ENCODE results near the gene NAALADL2. TPM values are rescaled to one million over a fixed set of nuclear protein-coding genes. Genes with fewer than 3 reads are reported as not detected.
"Not testable (repeated sequence)": the region's sequence is repeated elsewhere in the genome, so short reads cannot be mapped to it uniquely, and the experiment has no call there.

The NAALADL2 gene
- polyA plus RNA-seq, 4 donors, result 17.1 to 20.7 (median 18.0) TPM

DNA sequence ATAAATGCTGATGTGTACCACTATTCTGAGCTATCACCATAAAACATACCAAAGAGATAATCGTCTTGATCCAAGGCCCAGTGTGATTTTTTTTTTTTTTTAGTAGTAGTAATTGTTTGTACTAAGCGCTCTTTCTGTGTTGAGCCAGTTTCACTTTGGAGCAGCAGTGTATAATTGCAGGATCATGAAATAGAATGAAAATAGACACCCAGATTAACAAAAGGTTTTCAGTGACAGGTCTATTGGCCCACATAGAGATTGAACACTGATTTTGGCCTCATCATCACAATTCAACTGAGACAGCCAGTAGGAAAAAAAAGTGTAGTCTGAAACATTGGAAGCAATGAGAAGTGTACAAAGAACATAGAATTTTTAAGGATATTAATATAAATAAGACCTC, 749.8 kb downstream of the NAALADL2 start:
- DNase-seq (ENCODE audit: low read depth in 4 of 4, low spot score in 2 of 4), result no peak

DNA sequence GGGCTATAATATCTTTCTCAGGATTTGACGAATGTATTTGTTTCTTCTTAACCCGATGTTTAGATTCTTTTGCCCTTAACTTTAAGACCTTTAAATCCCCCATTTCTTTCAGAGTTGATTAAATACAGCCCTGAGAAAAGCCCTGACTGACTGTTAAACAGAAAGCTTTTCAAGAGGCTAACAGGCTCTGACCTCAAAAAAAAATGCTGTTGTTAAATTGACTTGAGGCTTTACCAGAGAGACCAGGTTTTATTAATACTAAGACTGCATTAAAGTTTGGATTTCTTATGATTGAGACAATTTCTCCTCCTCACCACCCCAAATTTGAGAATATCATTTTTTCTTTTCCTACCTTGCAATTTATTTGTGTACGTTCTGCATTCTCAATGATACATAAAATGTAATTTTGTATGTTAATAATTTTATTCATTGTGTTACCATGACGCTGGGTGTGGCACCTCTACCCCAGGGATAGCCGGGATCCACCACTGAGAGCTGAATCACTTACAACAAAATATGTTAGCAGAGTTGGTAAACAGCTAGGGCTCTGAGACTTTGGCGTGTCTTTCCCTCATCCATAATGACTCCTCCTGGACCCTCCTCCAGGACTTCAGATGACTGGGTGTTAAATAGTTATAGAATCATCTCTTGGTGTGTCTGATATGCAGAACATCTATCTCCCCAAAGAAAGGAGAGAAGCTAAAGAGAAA, 753.5 kb downstream of the NAALADL2 start:
- no peak for DNase-seq (ENCODE audit: low read depth in 4 of 4, low spot score in 2 of 4)

DNA sequence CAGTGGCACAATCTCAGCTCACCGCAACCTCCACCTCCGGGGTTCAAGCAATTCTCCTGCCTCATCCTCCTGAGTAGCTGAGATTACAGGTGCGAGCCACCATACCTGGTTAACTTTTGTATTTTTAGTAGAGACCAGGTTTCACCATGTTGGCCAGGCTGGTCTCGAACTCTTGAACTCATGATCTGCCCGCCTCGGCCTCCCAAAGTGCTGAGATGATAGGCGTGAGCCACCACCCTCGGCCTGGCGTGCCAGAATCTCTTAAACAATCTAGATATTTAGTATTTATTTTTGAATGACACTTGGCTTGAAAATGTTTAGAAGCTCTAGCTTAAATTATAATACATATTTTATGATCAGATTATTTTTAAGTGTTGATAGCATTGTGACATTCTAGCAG, 755.0 kb downstream of the NAALADL2 start:
- not testable (repeated sequence) for DNase-seq (ENCODE audit: low read depth in 4 of 4, low spot score in 2 of 4)

DNA sequence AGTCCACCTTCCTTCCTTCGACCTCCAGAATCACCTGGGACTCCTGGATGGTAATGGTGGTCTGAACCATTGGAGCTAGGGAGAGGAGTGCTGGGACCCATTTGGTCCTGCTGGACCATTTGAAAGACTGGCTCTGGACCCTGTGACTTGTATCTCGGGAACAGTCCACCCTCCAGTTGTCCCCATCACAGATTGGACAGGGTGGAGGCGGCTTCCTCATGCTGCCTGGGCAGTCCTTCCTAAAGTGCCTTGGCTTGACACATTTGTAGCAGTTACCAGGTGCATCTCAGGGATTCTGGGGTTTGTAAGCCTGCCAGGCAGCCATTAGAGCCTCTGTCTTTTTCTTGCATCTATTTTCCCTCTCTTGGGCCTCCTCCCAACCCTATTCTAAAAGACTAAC, 758.1 kb downstream of the NAALADL2 start:
- no peak for DNase-seq (ENCODE audit: low read depth in 4 of 4, low spot score in 2 of 4)

DNA sequence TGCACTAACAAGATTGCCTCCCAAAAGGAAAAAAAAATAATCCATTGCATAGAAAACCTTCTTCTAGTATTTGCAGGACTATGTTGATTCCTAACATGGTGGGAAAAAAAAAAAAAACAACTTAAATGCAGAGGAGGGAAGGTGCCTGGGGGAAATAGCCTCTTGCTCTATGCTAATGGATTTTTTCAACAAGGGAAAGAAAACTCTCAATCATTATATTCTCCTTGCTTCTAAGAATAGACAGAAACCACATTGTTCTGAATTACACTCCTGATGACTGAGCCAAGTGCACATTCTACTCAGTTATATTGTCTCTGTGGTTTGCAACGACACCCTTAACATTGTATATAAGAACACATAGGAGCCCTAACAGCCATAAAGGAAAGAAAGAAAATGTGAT, 760.2 kb downstream of the NAALADL2 start:
- no peak for DNase-seq (ENCODE audit: low read depth in 4 of 4, low spot score in 2 of 4)

DNA sequence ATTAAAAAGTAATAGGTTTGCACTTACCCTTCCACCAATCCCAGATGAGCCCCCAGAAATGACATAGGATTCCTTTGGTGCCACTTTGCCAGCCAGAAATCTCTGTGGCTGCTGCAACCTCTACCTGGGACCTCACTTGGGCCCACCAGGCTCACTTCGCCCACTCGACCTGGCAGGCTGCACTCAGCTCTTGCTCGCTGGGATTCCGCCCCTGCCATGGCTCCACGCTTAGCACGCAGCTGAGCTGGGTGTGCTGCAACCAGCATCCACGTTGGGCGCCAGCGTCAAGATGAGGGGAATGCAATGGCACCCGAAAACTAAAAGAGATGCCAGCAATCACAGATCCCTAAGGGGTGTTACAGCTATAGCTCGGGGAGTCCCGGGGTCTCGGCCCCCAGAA, 761.0 kb downstream of the NAALADL2 start:
- no peak for DNase-seq (ENCODE audit: low read depth in 4 of 4, low spot score in 2 of 4)

DNA sequence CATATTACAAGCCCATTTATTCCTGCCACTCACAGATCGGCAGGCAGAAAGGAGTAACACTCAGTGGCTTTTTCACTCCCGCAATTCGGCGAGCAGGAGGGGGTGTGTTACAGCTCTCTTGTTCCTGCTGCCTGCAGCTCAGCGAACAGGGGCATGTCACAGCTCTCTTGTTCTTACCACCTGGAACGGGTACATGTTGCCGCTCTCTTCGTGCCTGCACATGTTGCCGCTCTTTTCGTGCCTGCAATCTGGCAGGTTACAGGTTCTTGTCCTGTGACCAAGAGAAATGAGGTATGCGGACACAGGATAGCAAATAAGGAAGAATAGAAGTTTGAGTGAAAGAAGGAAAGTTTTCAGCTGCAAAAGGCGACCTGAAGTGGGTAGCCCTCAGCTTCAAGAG, 761.4 kb downstream of the NAALADL2 start:
- no peak for DNase-seq (ENCODE audit: low read depth in 4 of 4, low spot score in 2 of 4)

DNA sequence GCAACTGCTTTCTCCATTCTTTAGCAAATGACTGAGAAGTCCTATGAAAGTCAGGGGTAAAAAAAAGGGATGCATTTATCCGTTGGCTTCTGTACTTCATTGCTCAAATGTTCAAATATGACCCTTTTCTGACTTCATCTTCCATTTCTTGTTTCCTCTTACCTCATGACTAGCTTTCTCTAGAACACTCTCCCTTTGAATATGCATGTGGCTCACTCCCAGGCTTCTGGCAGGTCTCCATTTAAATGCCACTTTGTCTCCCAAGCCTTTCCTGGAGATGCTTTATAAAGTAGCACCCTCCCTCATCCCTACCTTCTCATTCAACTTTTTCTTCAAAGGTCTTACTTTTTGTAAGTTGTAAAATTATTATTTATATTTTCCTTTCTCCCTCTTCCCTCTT, 781.8 kb downstream of the NAALADL2 start:
- DNase-seq (ENCODE audit: low read depth in 4 of 4, low spot score in 2 of 4), result no peak

DNA sequence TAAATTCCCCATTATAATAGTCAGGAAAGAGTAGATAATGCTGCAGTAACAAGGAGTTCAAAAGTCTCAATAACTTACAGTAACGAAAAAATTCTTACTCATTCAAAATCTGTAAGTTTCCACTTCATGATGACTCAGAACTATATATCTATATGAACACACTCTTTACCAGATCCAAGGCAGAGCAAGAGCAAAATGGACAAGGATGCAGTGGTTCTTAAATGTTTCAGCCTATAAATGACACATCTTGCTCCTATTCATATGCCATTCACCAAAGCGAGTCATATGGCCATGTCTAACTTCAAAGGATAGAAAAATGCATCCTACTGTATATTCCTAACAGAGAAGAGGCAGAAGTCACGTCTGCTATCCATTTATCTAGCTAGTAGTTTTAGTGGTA, 787.7 kb downstream of the NAALADL2 start:
- no peak for DNase-seq (ENCODE audit: low read depth in 4 of 4, low spot score in 2 of 4)

DNA sequence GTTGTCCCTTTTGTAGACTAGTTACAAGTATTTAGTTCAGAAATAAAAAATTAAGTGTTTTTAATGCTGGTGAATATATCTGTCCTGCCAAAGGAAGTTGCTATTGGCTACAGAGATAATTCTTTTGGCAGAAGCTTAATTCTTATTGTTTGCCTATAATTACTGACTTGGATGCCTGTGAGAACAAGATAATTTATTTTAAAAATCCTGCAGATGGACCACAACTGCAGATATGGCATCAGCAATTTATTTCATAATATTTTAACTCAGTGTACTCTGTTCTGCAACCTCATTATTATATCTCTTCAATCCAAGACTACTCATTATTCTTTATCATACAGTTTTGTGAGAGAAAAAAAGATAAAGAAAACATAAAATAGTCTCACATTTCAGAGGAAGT, 789.8 kb downstream of the NAALADL2 start:
- DNase-seq (ENCODE audit: low read depth in 4 of 4, low spot score in 2 of 4), result no peak

DNA sequence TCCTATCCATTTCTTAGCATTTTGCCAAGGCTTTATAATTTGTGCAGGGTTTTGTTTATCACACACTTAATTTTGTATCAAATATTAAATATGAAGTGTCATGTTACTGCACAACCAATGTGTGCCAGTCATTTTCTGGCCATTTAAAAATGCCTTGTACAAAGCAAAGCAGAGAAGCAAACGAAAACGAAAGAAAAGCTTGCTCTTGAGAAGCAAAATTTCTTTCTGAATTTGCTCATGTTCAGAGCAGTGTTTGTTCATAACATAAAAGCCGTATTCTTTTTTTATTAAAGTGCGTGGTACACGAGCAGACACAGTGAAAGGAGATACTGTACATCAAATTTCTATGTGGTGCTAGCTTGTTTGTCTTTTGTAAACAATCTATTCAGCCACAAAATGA, 792.6 kb downstream of the NAALADL2 start:
- no peak for DNase-seq (ENCODE audit: low read depth in 4 of 4, low spot score in 2 of 4)

DNA sequence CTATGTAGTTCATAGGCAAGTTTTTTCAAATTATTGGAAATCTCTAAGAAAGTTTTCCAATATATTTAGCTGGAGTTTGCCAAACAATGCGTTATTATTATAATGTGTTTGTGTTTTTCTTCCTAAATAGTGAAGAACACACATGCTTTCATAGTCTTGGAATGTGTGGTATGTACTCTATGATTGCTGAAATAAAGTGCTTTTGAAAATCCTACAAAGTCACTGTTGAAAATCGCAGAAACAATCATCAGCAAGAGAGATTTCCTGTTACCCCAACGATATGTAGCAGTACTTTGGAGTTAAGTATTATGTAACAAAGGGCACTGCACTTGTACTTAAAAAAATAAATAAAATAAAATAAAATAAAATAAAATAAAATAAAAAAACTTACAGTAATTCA, 796.2 kb downstream of the NAALADL2 start:
- no peak for DNase-seq (ENCODE audit: low read depth in 4 of 4, low spot score in 2 of 4)

DNA sequence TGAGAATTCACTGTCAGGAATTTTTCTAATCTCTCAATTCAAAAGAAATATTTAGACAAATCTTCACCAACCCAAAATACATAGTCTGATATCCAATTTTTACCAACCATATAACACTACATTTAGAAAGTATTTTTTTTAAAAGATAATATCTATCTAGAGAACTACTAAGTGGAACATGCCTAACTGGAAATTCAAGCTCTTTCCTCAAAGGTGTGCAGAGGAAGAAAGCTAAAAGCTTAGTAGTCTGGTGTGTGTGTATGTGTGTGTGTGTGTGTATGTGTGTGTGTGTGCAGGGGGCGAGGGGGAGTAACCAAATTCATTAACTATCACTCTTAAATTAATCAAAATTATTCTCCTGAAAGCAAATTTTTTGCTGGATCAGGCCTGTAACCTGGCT, 797.3 kb downstream of the NAALADL2 start:
- no peak for DNase-seq (ENCODE audit: low read depth in 4 of 4, low spot score in 2 of 4)

DNA sequence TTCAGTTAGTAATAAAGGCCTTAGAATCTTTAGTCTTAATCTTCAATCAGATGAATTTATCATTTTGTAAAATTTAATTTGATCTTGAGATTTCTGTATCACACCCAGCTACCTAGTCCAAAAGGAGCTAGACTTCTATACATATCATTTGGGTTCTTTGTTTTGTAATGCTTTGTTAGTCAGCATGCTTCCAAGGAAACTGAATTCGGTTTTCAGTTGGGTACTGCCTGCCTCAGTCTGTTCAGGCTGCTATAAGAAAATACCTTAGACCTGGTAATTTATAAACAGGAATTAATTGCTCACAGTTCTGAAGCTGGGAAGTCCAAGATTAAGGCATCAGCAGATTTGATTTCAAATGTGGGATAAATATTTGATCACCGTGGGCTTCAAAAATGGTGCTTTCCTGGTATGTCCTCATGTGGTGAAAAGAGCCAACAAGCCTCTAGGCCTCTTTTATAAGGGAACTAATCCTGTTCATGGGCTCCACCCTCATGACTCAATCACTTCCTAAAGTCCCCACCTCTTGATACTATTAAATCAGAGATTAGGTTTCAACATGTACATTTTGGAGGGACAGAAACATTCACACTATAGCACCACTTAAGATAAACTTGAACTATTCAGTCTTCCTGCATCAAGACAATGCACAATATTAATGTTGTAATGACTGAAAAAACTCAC, 800.7 kb downstream of the NAALADL2 start:
- no peak for DNase-seq (ENCODE audit: low read depth in 4 of 4, low spot score in 2 of 4)

DNA sequence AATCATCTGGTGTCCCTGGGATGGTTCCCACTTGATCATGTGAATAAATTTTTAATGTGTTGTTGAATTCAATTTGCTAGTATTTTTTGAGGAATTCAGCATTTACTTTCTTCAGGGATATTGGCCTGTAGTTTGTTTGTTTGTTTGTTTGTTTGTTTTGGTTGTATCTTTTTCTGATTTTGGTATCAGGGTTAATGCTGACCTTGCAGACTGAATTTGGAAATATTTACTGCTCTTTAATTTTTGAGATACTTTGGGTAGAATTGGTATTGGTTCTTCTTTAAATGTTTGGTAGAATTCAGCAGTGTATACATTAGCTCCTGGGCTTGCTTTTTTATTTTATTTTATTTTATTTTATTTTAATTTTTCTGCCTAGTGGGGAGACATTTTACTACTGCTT, 803.7 kb downstream of the NAALADL2 start:
- DNase-seq (ENCODE audit: low read depth in 4 of 4, low spot score in 2 of 4), result no peak

DNA sequence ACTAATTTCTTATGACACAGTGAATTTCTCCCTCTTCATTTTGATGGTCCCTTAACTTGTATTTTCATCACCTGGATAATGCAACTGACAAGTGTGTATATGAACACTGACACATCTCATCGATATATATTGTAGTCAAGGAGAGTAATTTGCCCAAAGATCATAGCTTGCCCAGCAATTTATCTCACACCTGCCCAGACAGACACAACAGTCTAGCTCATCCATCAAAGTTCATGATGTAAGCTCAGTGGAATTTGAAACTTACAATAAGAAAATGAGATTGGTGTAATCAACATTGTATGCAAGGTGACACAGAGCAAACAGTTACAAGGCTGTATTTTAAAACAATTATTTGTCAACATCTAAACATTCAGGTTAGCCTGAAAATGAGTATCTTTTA, 805.8 kb downstream of the NAALADL2 start:
- no peak for DNase-seq (ENCODE audit: low read depth in 4 of 4, low spot score in 2 of 4)

DNA sequence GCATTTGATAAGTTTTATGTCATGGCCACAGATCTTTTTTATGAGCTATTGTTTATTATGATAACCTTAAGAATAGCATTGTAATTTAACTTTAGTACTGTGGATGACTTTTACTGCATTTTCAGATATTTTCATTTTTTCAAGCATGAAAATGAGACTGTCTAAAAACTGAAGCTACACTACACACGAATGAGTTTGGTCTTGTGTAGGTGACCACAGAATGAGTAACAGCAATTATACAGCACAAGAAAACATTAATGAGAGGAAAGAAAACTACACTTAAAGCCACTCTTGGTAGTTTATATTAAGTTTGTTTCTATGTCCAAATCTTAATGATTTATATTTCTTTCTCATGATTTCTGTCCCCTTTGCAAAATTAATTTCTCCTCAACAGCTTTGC, 809.2 kb downstream of the NAALADL2 start:
- DNase-seq (ENCODE audit: low read depth in 4 of 4, low spot score in 2 of 4), result no peak

DNA sequence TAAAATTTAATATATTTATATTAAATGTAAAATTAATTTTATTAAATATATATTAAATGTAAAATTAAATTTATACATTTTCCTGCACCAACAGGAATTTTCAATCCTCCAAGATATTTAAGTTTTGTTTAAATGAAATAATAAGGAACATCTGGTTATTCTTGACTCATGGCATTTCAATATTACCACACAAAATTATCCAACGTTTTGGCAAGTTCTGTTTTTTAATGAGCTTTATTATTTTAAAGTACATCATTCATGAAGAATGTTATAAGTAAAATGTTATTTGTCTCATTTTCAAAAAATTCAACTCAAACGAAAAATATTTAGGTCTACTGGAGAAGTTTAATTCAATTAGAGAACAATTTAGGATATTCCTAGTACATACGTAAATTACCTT, 811.4 kb downstream of the NAALADL2 start:
- no peak for DNase-seq (ENCODE audit: low read depth in 4 of 4, low spot score in 2 of 4)

DNA sequence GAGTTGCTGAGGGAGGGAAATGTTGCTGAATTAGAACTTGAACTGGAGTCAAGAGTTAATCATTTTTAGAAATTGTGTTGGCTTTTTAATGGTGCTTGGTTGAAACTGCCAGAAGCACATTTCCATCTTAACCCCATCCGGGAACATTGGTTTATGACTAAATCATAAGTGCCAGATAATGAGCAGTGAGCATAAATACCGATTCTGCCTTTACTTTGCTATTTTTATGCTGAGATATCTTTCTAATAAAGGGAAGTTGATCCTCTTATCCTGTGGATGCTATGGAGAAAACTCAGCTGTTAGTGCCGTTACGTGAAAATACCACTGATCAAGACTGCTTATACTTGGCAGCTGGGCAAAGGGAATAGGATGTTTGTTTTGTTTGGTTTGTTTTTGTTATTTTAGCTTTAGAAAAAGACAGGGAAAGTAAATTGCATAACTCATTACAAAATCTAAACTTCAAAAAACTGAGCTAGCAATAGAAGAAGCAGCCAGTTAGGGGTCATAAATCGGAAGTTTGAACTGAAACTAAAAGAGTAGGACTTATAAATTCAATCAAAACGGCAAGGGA, 813.1 kb downstream of the NAALADL2 start:
- peak; percentile 7 to 52 (median 35) for DNase-seq (ENCODE audit: low read depth in 4 of 4, low spot score in 2 of 4)

DNA sequence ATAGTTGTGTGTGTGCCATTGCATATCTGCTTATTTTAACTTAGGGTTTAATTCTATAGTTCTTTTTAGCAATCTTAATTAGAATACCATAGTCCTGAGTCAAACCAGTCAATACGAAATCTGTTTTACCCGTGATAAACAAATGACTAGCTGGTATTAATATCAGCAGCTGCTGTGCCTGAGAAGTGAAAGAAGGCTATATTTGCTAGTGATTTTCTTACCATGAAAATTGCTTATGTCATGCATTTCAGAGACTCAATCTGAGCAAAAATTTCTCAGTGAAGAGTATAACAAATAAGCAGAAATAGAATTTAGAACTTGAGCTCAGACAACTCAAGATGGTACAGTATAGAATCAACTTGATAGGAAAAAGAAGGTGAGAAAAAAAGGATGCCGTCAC, 820.4 kb downstream of the NAALADL2 start:
- no peak for DNase-seq (ENCODE audit: low read depth in 4 of 4, low spot score in 2 of 4)

DNA sequence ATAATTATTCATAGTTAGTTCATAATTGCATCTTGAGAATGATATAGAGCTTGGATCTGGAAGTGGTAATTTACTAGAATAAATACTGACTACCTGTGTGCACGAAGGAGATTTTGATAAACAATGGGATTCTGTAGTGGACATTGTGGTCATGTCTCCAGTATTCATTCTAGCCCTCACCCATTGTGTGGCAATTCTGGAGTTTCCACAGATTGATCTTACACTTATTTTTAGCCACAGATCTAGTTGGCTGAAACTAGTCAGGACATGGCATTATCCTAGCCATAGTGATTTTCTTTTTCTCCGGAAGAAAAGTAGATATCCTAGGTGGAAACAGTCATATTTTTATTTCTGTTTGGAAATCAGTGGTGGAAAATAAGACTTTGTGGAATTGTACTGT, 833.1 kb downstream of the NAALADL2 start:
- DNase-seq (ENCODE audit: low read depth in 4 of 4, low spot score in 2 of 4), result no peak

DNA sequence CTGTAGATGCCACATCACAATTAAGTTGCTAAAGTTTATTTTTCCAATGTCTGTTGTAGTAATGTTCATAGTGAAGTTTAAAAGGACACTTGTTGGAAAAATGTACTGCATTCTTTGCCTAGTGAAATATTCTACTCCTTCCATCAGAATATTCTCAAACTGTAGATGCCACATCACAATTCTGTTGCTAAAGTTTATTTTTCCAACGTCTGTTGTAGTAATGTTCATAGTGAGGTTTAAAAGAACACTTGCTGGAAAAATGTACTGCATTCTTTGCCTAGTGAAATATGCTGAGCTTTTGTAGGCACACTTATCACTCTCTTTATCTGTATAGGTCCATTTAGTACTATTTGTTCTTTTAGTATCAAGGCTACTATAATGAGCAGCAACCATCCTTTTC, 836.1 kb downstream of the NAALADL2 start:
- no peak for DNase-seq (ENCODE audit: low read depth in 4 of 4, low spot score in 2 of 4)
